HEK293 (cell line): ENCODE results near the gene CPB2.

ENCODE experiments used
- GLI2 ChIP-seq: fragments of 450-650 bp; formaldehyde crosslinking; IDR thresholded peaks from 2 replicates; pipeline ENCODE4; 2017; ENCODE audit warnings: missing biosample characterization, missing genetic modification characterization, low read depth, borderline replicate concordance
- HOXD13 ChIP-seq: sonication (generic); formaldehyde crosslinking; IDR thresholded peaks from 2 replicates; pipeline ENCODE4 v1.8.0; 2022; ENCODE audit warnings: missing genetic modification reagents, borderline replicate concordance
- IKZF3 ChIP-seq: fragments of 450-650 bp; IDR thresholded peaks from 2 replicates; pipeline ENCODE4 v1.5.0; 2018; ENCODE audit warnings: missing biosample characterization, mild to moderate bottlenecking, missing genetic modification characterization, moderate library complexity
- KLF10 ChIP-seq: fragments of 450-650 bp; IDR thresholded peaks from 2 replicates; pipeline ENCODE4 v1.5.1; 2018; ENCODE audit warnings: missing biosample characterization, mild to moderate bottlenecking, missing genetic modification characterization
- KLF8 ChIP-seq: fragments of 450-650 bp; formaldehyde crosslinking; IDR thresholded peaks from 2 replicates; pipeline ENCODE4 v1.5.1; 2016; ENCODE audit warnings: missing biosample characterization, missing genetic modification characterization
- MYNN ChIP-seq: fragments of 450-650 bp; formaldehyde crosslinking; IDR thresholded peaks from 2 replicates; pipeline ENCODE4 v1.5.1; 2016; ENCODE audit warnings: missing biosample characterization, missing genetic modification characterization, borderline replicate concordance
- YY2 ChIP-seq: fragments of 450-650 bp; formaldehyde crosslinking; IDR thresholded peaks from 2 replicates; pipeline ENCODE4 v1.5.1; 2016; ENCODE audit warnings: missing biosample characterization, missing genetic modification characterization
- ZBTB1 ChIP-seq: fragments of 450-650 bp; formaldehyde crosslinking; IDR thresholded peaks from 2 replicates; pipeline ENCODE4 v1.5.1; 2016; ENCODE audit warnings: missing biosample characterization, missing genetic modification characterization
- ZIC2 ChIP-seq: fragments of 450-650 bp; formaldehyde crosslinking; IDR thresholded peaks from 2 replicates; pipeline ENCODE4 v1.5.1; 2016; ENCODE audit warnings: missing biosample characterization, missing genetic modification characterization
- ZNF16 ChIP-seq: fragments of 450-650 bp; formaldehyde crosslinking; IDR thresholded peaks from 2 replicates; pipeline ENCODE4 v1.5.1; 2016; ENCODE audit warnings: low read depth, missing biosample characterization, missing genetic modification characterization
- ZNF394 ChIP-seq: fragments of 450-650 bp; formaldehyde crosslinking; IDR thresholded peaks from 2 replicates; pipeline ENCODE4 v1.5.1; 2016; ENCODE audit warnings: missing biosample characterization, missing genetic modification characterization, mild to moderate bottlenecking, moderate library complexity, borderline replicate concordance
- ZNF529 ChIP-seq: fragments of 450-650 bp; formaldehyde crosslinking; IDR thresholded peaks from 2 replicates; pipeline ENCODE4 v1.5.1; 2017; ENCODE audit warnings: missing genetic modification characterization, missing biosample characterization; ENCODE audit not compliant: insufficient replicate concordance
- ZNF549 ChIP-seq: fragments of 450-650 bp; IDR thresholded peaks from 2 replicates; pipeline ENCODE4 v1.5.1; 2018; ENCODE audit warnings: missing biosample characterization, missing genetic modification characterization, mild to moderate bottlenecking, inconsistent platforms, moderate library complexity
- ZNF561 ChIP-seq: fragments of 450-650 bp; IDR thresholded peaks from 2 replicates; pipeline ENCODE4 v1.5.1; 2018; ENCODE audit warnings: missing biosample characterization, missing genetic modification characterization, borderline replicate concordance
- ZNF585B ChIP-seq: fragments of 450-650 bp; formaldehyde crosslinking; IDR thresholded peaks from 2 replicates; pipeline ENCODE4 v1.5.1; 2016; ENCODE audit warnings: missing biosample characterization, missing genetic modification characterization
- ZNF629 ChIP-seq: fragments of 450-650 bp; formaldehyde crosslinking; IDR thresholded peaks from 2 replicates; pipeline ENCODE4 v1.5.1; 2017; ENCODE audit warnings: missing biosample characterization, missing genetic modification characterization
- ZNF664 ChIP-seq: fragments of 450-650 bp; formaldehyde crosslinking; IDR thresholded peaks from 2 replicates; pipeline ENCODE4 v1.5.1; 2016; ENCODE audit warnings: missing biosample characterization, missing genetic modification characterization
- ZNF670 ChIP-seq: fragments of 450-650 bp; formaldehyde crosslinking; IDR thresholded peaks from 2 replicates; pipeline ENCODE4 v1.5.1; 2016; ENCODE audit warnings: missing biosample characterization, missing genetic modification characterization, low read depth
- ZNF677 ChIP-seq: fragments of 450-650 bp; IDR thresholded peaks from 2 replicates; pipeline ENCODE4 v1.5.0; 2018; ENCODE audit warnings: missing biosample characterization, mild to moderate bottlenecking, missing genetic modification characterization, moderate library complexity
- ZNF777 ChIP-seq: fragments of 450-650 bp; formaldehyde crosslinking; IDR thresholded peaks from 2 replicates; pipeline ENCODE4 v1.5.1; 2017; ENCODE audit warnings: missing biosample characterization, missing genetic modification characterization, borderline replicate concordance
- ZNF830 ChIP-seq: fragments of 450-650 bp; IDR thresholded peaks from 2 replicates; pipeline ENCODE4 v1.5.0; 2018; ENCODE audit warnings: missing biosample characterization, missing genetic modification characterization, low read depth, mild to moderate bottlenecking, moderate library complexity
- ZSCAN30 ChIP-seq: fragments of 450-650 bp; IDR thresholded peaks from 2 replicates; pipeline ENCODE4 v1.5.1; 2018; ENCODE audit warnings: missing biosample characterization, mild to moderate bottlenecking, missing genetic modification characterization, moderate library complexity
- TF ChIP-seq, protein P1 (sequence below): fragments of 450-650 bp; formaldehyde crosslinking; IDR thresholded peaks from 2 replicates; pipeline ENCODE4 v1.5.1; 2016; ENCODE audit warnings: missing biosample characterization, missing genetic modification characterization, borderline replicate concordance
- TF ChIP-seq, protein P2 (sequence below): fragments of 450-650 bp; formaldehyde crosslinking; IDR thresholded peaks from 2 replicates; pipeline ENCODE4 v1.5.1; 2016; ENCODE audit warnings: missing biosample characterization, missing genetic modification characterization
- TF ChIP-seq, protein P3 (sequence below): fragments of 450-650 bp; formaldehyde crosslinking; IDR thresholded peaks from 2 replicates; pipeline ENCODE4 v1.5.1; 2016; ENCODE audit warnings: missing biosample characterization, missing genetic modification characterization
- TF ChIP-seq, protein P4 (sequence below): fragments of 450-650 bp; formaldehyde crosslinking; IDR thresholded peaks from 2 replicates; pipeline ENCODE4 v1.5.1; 2017; ENCODE audit warnings: missing biosample characterization, missing genetic modification characterization
- TF ChIP-seq, protein P5 (sequence below): fragments of 450-650 bp; formaldehyde crosslinking; IDR thresholded peaks from 2 replicates; pipeline ENCODE4 v1.5.0; 2017; ENCODE audit warnings: missing biosample characterization, missing genetic modification characterization, borderline replicate concordance

Gene CPB2

DNA sequence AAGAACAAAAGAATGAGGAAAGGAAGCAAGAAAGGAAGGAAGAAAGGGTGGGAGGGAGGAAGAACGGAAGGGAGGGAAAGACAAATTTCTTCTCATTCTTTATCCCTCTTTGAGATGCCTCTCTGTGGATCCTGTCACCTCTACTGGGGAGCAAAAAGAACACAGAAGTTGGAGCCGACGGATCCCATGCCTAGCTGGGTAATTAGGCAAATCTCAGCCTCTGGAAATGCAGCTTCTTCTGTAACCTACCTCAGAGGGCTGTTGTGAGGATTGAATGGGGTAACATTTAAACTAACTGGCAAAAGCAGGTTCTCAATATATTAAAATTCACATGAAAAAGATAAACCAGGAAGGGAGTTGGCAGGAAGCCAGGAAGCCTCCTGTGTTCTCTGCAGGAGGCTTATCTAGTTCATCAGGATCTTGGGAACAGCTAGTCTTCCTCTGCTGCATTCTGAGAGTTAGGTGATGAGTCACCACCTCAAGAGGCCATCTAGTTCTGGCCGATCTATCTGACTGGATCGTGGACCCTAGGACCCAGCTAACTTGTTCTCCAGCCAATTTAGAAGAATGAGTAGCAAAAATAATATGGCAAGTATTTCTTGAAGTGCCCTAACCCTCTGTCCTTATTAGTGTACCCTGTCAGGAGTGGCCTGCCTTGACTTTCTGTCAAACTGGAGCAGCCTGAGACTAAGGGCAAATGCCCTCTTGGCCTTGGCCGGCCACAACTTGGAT lies 15.2 kb upstream of the CPB2 start (continued):
- TF ChIP-seq, protein P1, sequence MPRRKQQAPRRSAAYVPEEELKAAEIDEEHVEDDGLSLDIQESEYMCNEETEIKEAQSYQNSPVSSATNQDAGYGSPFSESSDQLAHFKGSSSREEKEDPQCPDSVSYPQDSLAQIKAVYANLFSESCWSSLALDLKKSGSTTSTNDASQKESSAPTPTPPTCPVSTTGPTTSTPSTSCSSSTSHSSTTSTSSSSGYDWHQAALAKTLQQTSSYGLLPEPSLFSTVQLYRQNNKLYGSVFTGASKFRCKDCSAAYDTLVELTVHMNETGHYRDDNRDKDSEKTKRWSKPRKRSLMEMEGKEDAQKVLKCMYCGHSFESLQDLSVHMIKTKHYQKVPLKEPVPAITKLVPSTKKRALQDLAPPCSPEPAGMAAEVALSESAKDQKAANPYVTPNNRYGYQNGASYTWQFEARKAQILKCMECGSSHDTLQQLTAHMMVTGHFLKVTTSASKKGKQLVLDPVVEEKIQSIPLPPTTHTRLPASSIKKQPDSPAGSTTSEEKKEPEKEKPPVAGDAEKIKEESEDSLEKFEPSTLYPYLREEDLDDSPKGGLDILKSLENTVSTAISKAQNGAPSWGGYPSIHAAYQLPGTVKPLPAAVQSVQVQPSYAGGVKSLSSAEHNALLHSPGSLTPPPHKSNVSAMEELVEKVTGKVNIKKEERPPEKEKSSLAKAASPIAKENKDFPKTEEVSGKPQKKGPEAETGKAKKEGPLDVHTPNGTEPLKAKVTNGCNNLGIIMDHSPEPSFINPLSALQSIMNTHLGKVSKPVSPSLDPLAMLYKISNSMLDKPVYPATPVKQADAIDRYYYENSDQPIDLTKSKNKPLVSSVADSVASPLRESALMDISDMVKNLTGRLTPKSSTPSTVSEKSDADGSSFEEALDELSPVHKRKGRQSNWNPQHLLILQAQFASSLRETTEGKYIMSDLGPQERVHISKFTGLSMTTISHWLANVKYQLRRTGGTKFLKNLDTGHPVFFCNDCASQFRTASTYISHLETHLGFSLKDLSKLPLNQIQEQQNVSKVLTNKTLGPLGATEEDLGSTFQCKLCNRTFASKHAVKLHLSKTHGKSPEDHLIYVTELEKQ (tag by site-specific recombination), result peak; percentile 36; the same call in 1 of the 2 replicates
- TF ChIP-seq ZNF529 (tag by site-specific recombination) (peak; percentile 53), MYNN (tag by site-specific recombination) (no peak), ZSCAN30 (tag by site-specific recombination) (0 out of 2 replicates have a peak, but pooled peaks have one; percentile 19), ZNF629 (peak; percentile 25; the same call in 1 of the 2 replicates), IKZF3 (tag by site-specific recombination) (peak; percentile 67; the same call in 1 of the 2 replicates), ZNF777 (tag by site-specific recombination) (no peak), ZNF830 (tag by site-specific recombination) (peak; percentile 70; the same call in 1 of the 2 replicates), ZNF549 (no peak), ZIC2 (peak; percentile 54), KLF10 (tag by site-specific recombination) (peak; percentile 48; the same call in 1 of the 2 replicates), HOXD13 (CRISPR knock-in tag) (no peak), ZNF561 (tag by site-specific recombination) (peak; percentile 65; the same call in 1 of the 2 replicates), KLF8 (no peak), ZNF394 (tag by site-specific recombination) (peak; percentile 11; the same call in 1 of the 2 replicates), ZNF670 (no peak), ZBTB1 (tag by site-specific recombination) (no peak), YY2 (tag by site-specific recombination) (no peak), ZNF677 (tag by site-specific recombination) (peak; percentile 58; the same call in 1 of the 2 replicates), ZNF664 (no peak), ZNF16 (tag by site-specific recombination) (no peak), ZNF585B (tag by site-specific recombination) (no peak), GLI2 (tag by site-specific recombination) (no peak)
- TF ChIP-seq, protein P2, sequence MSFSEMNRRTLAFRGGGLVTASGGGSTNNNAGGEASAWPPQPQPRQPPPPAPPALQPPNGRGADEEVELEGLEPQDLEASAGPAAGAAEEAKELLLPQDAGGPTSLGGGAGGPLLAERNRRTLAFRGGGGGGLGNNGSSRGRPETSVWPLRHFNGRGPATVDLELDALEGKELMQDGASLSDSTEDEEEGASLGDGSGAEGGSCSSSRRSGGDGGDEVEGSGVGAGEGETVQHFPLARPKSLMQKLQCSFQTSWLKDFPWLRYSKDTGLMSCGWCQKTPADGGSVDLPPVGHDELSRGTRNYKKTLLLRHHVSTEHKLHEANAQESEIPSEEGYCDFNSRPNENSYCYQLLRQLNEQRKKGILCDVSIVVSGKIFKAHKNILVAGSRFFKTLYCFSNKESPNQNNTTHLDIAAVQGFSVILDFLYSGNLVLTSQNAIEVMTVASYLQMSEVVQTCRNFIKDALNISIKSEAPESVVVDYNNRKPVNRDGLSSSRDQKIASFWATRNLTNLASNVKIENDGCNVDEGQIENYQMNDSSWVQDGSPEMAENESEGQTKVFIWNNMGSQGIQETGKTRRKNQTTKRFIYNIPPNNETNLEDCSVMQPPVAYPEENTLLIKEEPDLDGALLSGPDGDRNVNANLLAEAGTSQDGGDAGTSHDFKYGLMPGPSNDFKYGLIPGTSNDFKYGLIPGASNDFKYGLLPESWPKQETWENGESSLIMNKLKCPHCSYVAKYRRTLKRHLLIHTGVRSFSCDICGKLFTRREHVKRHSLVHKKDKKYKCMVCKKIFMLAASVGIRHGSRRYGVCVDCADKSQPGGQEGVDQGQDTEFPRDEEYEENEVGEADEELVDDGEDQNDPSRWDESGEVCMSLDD (tag by site-specific recombination), result no peak
- TF ChIP-seq, protein P3, sequence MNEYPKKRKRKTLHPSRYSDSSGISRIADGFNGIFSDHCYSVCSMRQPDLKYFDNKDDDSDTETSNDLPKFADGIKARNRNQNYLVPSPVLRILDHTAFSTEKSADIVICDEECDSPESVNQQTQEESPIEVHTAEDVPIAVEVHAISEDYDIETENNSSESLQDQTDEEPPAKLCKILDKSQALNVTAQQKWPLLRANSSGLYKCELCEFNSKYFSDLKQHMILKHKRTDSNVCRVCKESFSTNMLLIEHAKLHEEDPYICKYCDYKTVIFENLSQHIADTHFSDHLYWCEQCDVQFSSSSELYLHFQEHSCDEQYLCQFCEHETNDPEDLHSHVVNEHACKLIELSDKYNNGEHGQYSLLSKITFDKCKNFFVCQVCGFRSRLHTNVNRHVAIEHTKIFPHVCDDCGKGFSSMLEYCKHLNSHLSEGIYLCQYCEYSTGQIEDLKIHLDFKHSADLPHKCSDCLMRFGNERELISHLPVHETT, result 0 out of 2 replicates have a peak, but pooled peaks have one; percentile 32
- TF ChIP-seq, protein P4, sequence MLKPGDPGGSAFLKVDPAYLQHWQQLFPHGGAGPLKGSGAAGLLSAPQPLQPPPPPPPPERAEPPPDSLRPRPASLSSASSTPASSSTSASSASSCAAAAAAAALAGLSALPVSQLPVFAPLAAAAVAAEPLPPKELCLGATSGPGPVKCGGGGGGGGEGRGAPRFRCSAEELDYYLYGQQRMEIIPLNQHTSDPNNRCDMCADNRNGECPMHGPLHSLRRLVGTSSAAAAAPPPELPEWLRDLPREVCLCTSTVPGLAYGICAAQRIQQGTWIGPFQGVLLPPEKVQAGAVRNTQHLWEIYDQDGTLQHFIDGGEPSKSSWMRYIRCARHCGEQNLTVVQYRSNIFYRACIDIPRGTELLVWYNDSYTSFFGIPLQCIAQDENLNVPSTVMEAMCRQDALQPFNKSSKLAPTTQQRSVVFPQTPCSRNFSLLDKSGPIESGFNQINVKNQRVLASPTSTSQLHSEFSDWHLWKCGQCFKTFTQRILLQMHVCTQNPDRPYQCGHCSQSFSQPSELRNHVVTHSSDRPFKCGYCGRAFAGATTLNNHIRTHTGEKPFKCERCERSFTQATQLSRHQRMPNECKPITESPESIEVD, result peak; percentile 22; the same call in 1 of the 2 replicates
- TF ChIP-seq, protein P5, sequence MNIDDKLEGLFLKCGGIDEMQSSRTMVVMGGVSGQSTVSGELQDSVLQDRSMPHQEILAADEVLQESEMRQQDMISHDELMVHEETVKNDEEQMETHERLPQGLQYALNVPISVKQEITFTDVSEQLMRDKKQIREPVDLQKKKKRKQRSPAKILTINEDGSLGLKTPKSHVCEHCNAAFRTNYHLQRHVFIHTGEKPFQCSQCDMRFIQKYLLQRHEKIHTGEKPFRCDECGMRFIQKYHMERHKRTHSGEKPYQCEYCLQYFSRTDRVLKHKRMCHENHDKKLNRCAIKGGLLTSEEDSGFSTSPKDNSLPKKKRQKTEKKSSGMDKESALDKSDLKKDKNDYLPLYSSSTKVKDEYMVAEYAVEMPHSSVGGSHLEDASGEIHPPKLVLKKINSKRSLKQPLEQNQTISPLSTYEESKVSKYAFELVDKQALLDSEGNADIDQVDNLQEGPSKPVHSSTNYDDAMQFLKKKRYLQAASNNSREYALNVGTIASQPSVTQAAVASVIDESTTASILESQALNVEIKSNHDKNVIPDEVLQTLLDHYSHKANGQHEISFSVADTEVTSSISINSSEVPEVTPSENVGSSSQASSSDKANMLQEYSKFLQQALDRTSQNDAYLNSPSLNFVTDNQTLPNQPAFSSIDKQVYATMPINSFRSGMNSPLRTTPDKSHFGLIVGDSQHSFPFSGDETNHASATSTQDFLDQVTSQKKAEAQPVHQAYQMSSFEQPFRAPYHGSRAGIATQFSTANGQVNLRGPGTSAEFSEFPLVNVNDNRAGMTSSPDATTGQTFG (tag by site-specific recombination), result no peak
